Measurements from ENCODE around the gene GRIA4.

DNA sequence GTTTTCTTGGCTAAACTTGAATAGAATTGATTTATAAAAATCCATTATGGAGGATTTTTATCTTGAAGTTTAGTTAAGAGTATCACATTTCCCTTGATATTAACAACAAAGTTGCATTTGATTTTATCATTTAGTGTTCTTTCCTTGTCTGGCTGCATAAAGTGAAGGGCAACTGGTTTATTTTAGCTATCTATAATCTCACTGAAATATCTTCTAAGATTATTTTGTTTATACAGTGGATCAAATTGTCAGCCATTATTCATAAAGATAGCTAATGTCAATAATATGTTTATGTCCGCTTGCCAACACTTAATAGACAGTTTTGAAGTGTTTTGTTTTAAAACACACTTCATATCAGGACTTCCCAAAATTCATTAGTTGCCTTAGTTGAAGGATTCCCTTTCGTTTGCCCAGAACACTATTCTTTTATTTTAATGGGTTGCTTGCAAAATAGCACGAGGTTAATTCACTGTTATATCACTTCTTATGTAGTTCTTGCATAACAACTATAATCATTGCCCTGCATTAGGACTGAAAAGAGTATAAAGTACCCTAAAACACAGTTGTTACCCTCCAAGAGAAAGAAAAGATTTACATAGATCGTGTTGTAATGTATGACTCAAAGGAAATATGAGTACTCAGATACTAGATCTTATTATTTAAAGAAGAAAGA lies 339.2 kb downstream of the GRIA4 start:
- TF ChIP-seq, protein P1, sequence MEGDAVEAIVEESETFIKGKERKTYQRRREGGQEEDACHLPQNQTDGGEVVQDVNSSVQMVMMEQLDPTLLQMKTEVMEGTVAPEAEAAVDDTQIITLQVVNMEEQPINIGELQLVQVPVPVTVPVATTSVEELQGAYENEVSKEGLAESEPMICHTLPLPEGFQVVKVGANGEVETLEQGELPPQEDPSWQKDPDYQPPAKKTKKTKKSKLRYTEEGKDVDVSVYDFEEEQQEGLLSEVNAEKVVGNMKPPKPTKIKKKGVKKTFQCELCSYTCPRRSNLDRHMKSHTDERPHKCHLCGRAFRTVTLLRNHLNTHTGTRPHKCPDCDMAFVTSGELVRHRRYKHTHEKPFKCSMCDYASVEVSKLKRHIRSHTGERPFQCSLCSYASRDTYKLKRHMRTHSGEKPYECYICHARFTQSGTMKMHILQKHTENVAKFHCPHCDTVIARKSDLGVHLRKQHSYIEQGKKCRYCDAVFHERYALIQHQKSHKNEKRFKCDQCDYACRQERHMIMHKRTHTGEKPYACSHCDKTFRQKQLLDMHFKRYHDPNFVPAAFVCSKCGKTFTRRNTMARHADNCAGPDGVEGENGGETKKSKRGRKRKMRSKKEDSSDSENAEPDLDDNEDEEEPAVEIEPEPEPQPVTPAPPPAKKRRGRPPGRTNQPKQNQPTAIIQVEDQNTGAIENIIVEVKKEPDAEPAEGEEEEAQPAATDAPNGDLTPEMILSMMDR (IDR thresholded peaks at IDR 0.05): no peak
- TF ChIP-seq EZH2 (IDR thresholded peaks at IDR 0.05; ENCODE audit: borderline replicate concordance, insufficient read depth, low read depth, low read length, poor library complexity, severe bottlenecking): no peak

All from B cell (primary cell).